ENCODE measurements around the gene KANK3. TPM values are rescaled to one million over a fixed set of nuclear protein-coding genes. Genes with fewer than 3 reads are reported as not detected.

The KANK3 gene
- total RNA-seq, 1 experiment from 2014 or later, result 7.7 TPM

GRCh38 chr19:8304841-8305621, 38.0 kb downstream of the KANK3 start:
- Histone ChIP-seq H2BK5ac (ENCODE audit: insufficient read length, low read length) (no peak overlapping the region), H3K79me1 (ENCODE audit: insufficient read depth, low read depth, low read length, poor library complexity, severe bottlenecking) (no peaks in the 10 kb centered on the region), H2AFZ (ENCODE audit: low read length) (no peak overlapping the region), H4K91ac (ENCODE audit: insufficient read length, low read depth, low read length) (no peak overlapping the region), H4K20me1 (ENCODE audit: control insufficient read depth, insufficient read depth, insufficient read length) (no peaks in the 10 kb centered on the region), H4K5ac (ENCODE audit: insufficient read length, low read depth, low read length) (no peak overlapping the region), H3K18ac (ENCODE audit: insufficient read length, low read depth, low read length) (no peak overlapping the region), H2BK12ac (ENCODE audit: insufficient read length, low read depth, low read length) (no peak overlapping the region), H3K9ac (ENCODE audit: extremely low read depth, insufficient read length, low read length) (no peak overlapping the region), H3K4me1 (ENCODE audit: insufficient read depth, low read length) (no peaks in the 10 kb centered on the region), H3K27ac (ENCODE audit: insufficient read length, low read depth, low read length) (no peak overlapping the region), H3K27me3 (ENCODE audit: insufficient read depth, low read length) (no peaks in the 10 kb centered on the region), H3K14ac (ENCODE audit: insufficient read depth, low read length) (no peak overlapping the region), H2BK15ac (ENCODE audit: low read depth, low read length) (no peak overlapping the region), H3K79me2 (ENCODE audit: insufficient read depth, low read length) (no peaks in the 10 kb centered on the region; the same call in 1 of the 2 replicates), H2BK20ac (ENCODE audit: low read depth, low read length, poor library complexity, severe bottlenecking) (no peak overlapping the region), H3K4me2 (ENCODE audit: insufficient read depth, insufficient read length, low read length) (no peak overlapping the region), H2AK5ac (ENCODE audit: insufficient read length, low read length) (no peak overlapping the region), H3K23ac (ENCODE audit: insufficient read length, low read depth, low read length) (no peak overlapping the region), H3K9me3 (ENCODE audit: control insufficient read depth, low read depth, low read length) (no peaks in the 10 kb centered on the region), H4K8ac (replicated peaks; ENCODE audit: insufficient read length, low read depth, low read length) (no peak overlapping the region), H3K4ac (ENCODE audit: low read depth, low read length) (no peak overlapping the region), H3K23me2 (ENCODE audit: insufficient read length, low read depth, low read length, poor library complexity, severe bottlenecking) (peaks cover 11% of the 10 kb centered on the region), H3K56ac (ENCODE audit: insufficient read length, low read depth, low read length) (no peak overlapping the region), H2BK120ac (ENCODE audit: low read depth, low read length, poor library complexity, severe bottlenecking) (no peak overlapping the region), H3T11ph (ENCODE audit: low read length) (no peak overlapping the region)
- peaks cover 22 to 30% of the 10 kb centered on the region in 2 experiments for H3K4me1 Mint-ChIP-seq
- WGBS (ENCODE audit: extremely low coverage, insufficient read length, low lambda C conversion rate), result no CpG with 5 or more reads among the region's 33 CpGs
- TF ChIP-seq, protein P1, sequence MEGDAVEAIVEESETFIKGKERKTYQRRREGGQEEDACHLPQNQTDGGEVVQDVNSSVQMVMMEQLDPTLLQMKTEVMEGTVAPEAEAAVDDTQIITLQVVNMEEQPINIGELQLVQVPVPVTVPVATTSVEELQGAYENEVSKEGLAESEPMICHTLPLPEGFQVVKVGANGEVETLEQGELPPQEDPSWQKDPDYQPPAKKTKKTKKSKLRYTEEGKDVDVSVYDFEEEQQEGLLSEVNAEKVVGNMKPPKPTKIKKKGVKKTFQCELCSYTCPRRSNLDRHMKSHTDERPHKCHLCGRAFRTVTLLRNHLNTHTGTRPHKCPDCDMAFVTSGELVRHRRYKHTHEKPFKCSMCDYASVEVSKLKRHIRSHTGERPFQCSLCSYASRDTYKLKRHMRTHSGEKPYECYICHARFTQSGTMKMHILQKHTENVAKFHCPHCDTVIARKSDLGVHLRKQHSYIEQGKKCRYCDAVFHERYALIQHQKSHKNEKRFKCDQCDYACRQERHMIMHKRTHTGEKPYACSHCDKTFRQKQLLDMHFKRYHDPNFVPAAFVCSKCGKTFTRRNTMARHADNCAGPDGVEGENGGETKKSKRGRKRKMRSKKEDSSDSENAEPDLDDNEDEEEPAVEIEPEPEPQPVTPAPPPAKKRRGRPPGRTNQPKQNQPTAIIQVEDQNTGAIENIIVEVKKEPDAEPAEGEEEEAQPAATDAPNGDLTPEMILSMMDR (conservative IDR thresholded peaks at IDR 0.05), result no peak
- H3K27me3 Mint-ChIP-seq (ENCODE audit: low read depth), result no peaks in the 10 kb centered on the region
- DNase-seq, result peak; percentile 93
- peak overlapping the region in 2 of 3 experiments; percentile 28 to 40; a peak in 1 of 7 replicates for H3K27ac Mint-ChIP-seq
- H3K9me3 Mint-ChIP-seq, result no peaks in the 10 kb centered on the region
- H3K4me3 Mint-ChIP-seq, result peak overlapping the region in 1 of 2 experiments; percentile 32; a peak in 4 of 5 replicates
- peaks cover 19 to 32% (median 23%) of the 10 kb centered on the region in 3 experiments for H3K36me3 Mint-ChIP-seq (ENCODE audit: insufficient read depth in 1 of 3, low read depth in 3 of 3)
